ENCODE data around the gene KRTAP5-7. TPM values are rescaled to one million over a fixed set of nuclear protein-coding genes. Genes with fewer than 3 reads are reported as not detected.

Gene KRTAP5-7
- polyA plus RNA-seq, 1 of the 3 experiments (the other 2 are of a cell fraction) = 0.07 TPM

- Histone ChIP-seq H4K20me1 (ENCODE audit: insufficient read depth) (no peaks in the 10 kb centered on the region), H3K9me3 (no peaks in the 10 kb centered on the region), H3K4me1 (ENCODE audit: control insufficient read depth in 1 of 2, insufficient read depth in 2 of 2, low read depth in 1 of 2, low read length in 1 of 2) (peaks cover 10 to 18% of the 10 kb centered on the region in 2 experiments; a peak in 3 of 4 replicates), H3K79me2 (ENCODE audit: insufficient read depth) (no peaks in the 10 kb centered on the region), H2AFZ (ENCODE audit: low read depth) (no peak overlapping the region), H3K9me2 (no peaks in the 10 kb centered on the region), H3K27me3 (ENCODE audit: insufficient read depth) (no peaks in the 10 kb centered on the region), H3K36me3 (replicated peaks in 1 of 2; ENCODE audit: control insufficient read depth in 1 of 2, insufficient read depth in 2 of 2, low read length in 1 of 2) (peaks cover 8 to 54% of the 10 kb centered on the region in 2 experiments), H3K4me2 (no peak overlapping the region), H3F3A (replicated peaks; ENCODE audit: insufficient read depth) (peaks cover 3% of the 10 kb centered on the region), H3K27ac (ENCODE audit: low read depth in 2 of 2, low read length in 1 of 2) (no peak overlapping the region), H3K9ac (no peak overlapping the region), H3K4me3 (ENCODE audit: low read depth in 2 of 2, low read length in 1 of 2) (no peak overlapping the region)
- ChIA-PET POLR2A (no interaction called here), CTCF (no interaction called here)
- WGBS (ENCODE audit: low lambda C conversion rate) = 97% methylated on average over 15 of the region's 19 CpGs
- DNase-seq = no peak
- TF ChIP-seq TEAD4 (IDR thresholded peaks at IDR 0.05; ENCODE audit: borderline replicate concordance, insufficient read depth) (no peak), JUND (IDR thresholded peaks at IDR 0.05) (no peak)
Measured at GRCh38 chr11:71491531-71491930, 35.5 kb upstream of the KRTAP5-7 start.

- Histone ChIP-seq H3K9ac (no peak overlapping the region), H3K27me3 (ENCODE audit: insufficient read depth) (no peaks in the 10 kb centered on the region), H3K36me3 (replicated peaks in 1 of 2; ENCODE audit: control insufficient read depth in 1 of 2, insufficient read depth in 2 of 2, low read length in 1 of 2) (peaks cover 8 to 54% of the 10 kb centered on the region in 2 experiments), H4K20me1 (ENCODE audit: insufficient read depth) (no peaks in the 10 kb centered on the region), H3K4me1 (ENCODE audit: control insufficient read depth in 1 of 2, insufficient read depth in 2 of 2, low read depth in 1 of 2, low read length in 1 of 2) (peaks cover 10 to 18% of the 10 kb centered on the region in 2 experiments; a peak in 3 of 4 replicates), H3K79me2 (ENCODE audit: insufficient read depth) (no peaks in the 10 kb centered on the region), H3K27ac (ENCODE audit: low read depth in 2 of 2, low read length in 1 of 2) (no peak overlapping the region), H3K9me2 (no peaks in the 10 kb centered on the region), H3K4me3 (ENCODE audit: low read depth in 2 of 2, low read length in 1 of 2) (no peak overlapping the region), H3F3A (replicated peaks; ENCODE audit: insufficient read depth) (peaks cover 3% of the 10 kb centered on the region), H3K4me2 (no peak overlapping the region), H2AFZ (ENCODE audit: low read depth) (no peak overlapping the region), H3K9me3 (no peaks in the 10 kb centered on the region)
- CTCF ChIA-PET = interaction anchor here (1.3 kb wide), 1 partner anchor 15 kb away, joined by 4 read pairs; no protein-coding TSS in a partner anchor
- WGBS (ENCODE audit: low lambda C conversion rate) = 92% methylated on average over 9 of the region's 9 CpGs
- POLR2A ChIA-PET = no interaction called here
- no peak for DNase-seq
- TF ChIP-seq FOXJ3 (CRISPR knock-in tag; IDR thresholded peaks at IDR 0.05) (no peak), RXRA (IDR thresholded peaks at IDR 0.05; ENCODE audit: borderline replicate concordance, low read depth) (no peak), MXI1 (IDR thresholded peaks at IDR 0.05; ENCODE audit: low read depth, low read length) (no peak), REST (IDR thresholded peaks at IDR 0.05; ENCODE audit: low read depth, low read length) (no peak), TCF12 (IDR thresholded peaks at IDR 0.05) (no peak)
Measured at GRCh38 chr11:71491940-71492339, 35.1 kb upstream of the KRTAP5-7 start.

All from SK-N-SH (cell line).